Sigmoid colon (tissue), 7 donors: ENCODE measurements around the gene F12. TPM values are rescaled to one million over a fixed set of nuclear protein-coding genes. Genes with fewer than 3 reads are reported as not detected.
A peak's percentile ranks its signal among the peaks of the same experiment; 100 is the strongest.

Experiments
- DNase-seq: peaks from one replicate; pipeline ENCODE4 v3.0.0-alpha.2; 2019
- H3K27ac ChIP-seq, 4 donors: fragments of 200-600 bp; sonication (generic); one replicate each; pipeline ENCODE4 v1.5.1; 2016 to 2019; ENCODE audit warnings: mild to moderate bottlenecking in 1 of 4
- H3K27me3 ChIP-seq, 3 donors: fragments of 200-600 bp; sonication (generic); one replicate each; pipeline ENCODE4 v1.5.1; 2019; ENCODE audit warnings: mild to moderate bottlenecking in 1 of 3
- H3K36me3 ChIP-seq, 4 donors: fragments of 200-600 bp; sonication (generic); one replicate each; pipeline ENCODE4 v1.5.1; 2016 to 2019
- H3K4me1 ChIP-seq, 4 donors: fragments of 200-600 bp; sonication (generic); one replicate each; pipeline ENCODE4 v1.5.1; 2017 to 2019
- H3K4me3 ChIP-seq, 4 donors: fragments of 200-600 bp; sonication (generic); one replicate each; pipeline ENCODE4 v1.5.1; 2017 to 2019; ENCODE audit warnings: mild to moderate bottlenecking in 2 of 4, moderate library complexity in 1 of 4
- H3K9me3 ChIP-seq, 4 donors: fragments of 200-600 bp in 3 of 4; sonication (generic) in 3 of 4; one replicate each; pipeline versions ENCODE4 v1.5.1 to v1.6.1; 2013 to 2019
- CTCF ChIP-seq, 4 experiments: fragments of 450-650 bp in 3 of 4; fragments of 200-600 bp in 1 of 4; IDR thresholded peaks; one replicate each; pipeline ENCODE4 v1.5.1; 2016 to 2019; ENCODE audit warnings: antibody characterized with exemption in 4 of 4, mild to moderate bottlenecking in 3 of 4, moderate library complexity in 2 of 4
- EP300 ChIP-seq, 4 donors: sonication (generic); formaldehyde crosslinking; IDR thresholded peaks; one replicate each; pipeline ENCODE4 v1.6.1; 2017; ENCODE audit warnings: antibody characterized with exemption in 4 of 4
- POLR2A ChIP-seq, 2 donors: fragments of 450-650 bp; IDR thresholded peaks; one replicate each; pipeline ENCODE4 v1.6.1; 2016; ENCODE audit warnings: antibody characterized with exemption in 2 of 2, mild to moderate bottlenecking in 2 of 2, moderate library complexity in 2 of 2
- POLR2AphosphoS5 ChIP-seq, 4 donors: sonication (generic); formaldehyde crosslinking; IDR thresholded peaks; one replicate each; pipeline ENCODE4 v1.6.1; 2017; ENCODE audit warnings: antibody characterized with exemption in 4 of 4
- WGBS, 2 donors: extraction: QIAGEN DNeasy Blood & Tissue Kit; methylation state at CpG; one replicate each; pipeline ENCODE4 v1.1.7; 2013; 5-methylcytosine and 5-hydroxymethylcytosine counted together
- intact Hi-C: fragments of 100-400 bp; cut with DNase I; formaldehyde crosslinking; loops from one replicate; pipeline ENCODE4 v1.15.1; 2023
- polyA plus RNA-seq, 3 donors: library from polyadenylated mRNA; stranded (reverse); fragments of 200-250 nt; gene quantifications; one replicate each; pipeline ENCODE4 v1.2.3, GENCODE V29; 2013
- total RNA-seq, 4 donors: library from RNA; depleted of rRNA; stranded (reverse); fragments of >200 nt; gene quantifications; one replicate each; pipeline ENCODE4 v1.1.0, GENCODE V29; 2016
- donor health status: healthy with polysubstance abuse.
- donor health status: Bipolar disorder and iron deficiency.
- donor health status: healthy.

The F12 gene
- total and polyA plus RNA-seq, 7 donors = 0.36 to 14.0 (median 2.2) TPM; not detected in 1

GRCh38 chr5:177359451-177359851 lies 49.9 kb downstream of the F12 start:
- Histone ChIP-seq H3K27me3 (peaks cover 0 to 12% (median 0%) of the 10 kb centered on the region in 3 donors), H3K36me3 (no peaks in the 10 kb centered on the region), H3K27ac (no peak overlapping the region), H3K9me3 (no peaks in the 10 kb centered on the region), H3K4me3 (no peak overlapping the region), H3K4me1 (peaks cover 0 to 19% (median 14%) of the 10 kb centered on the region in 4 donors)
- TF ChIP-seq POLR2A (IDR thresholded peaks at IDR 0.05) (no peak), EP300 (IDR thresholded peaks at IDR 0.05) (no peak), POLR2AphosphoS5 (IDR thresholded peaks at IDR 0.05) (no peak), CTCF (IDR thresholded peaks at IDR 0.05) (no peak)
- 85 to 87% methylated on average over 6 of the region's 6 CpGs for WGBS, 2 donors
- DNase-seq = no peak
- intact Hi-C loops = no loop called here

- DNase-seq = no peak
- TF ChIP-seq CTCF (IDR thresholded peaks at IDR 0.05) (no peak), POLR2A (IDR thresholded peaks at IDR 0.05) (no peak), POLR2AphosphoS5 (IDR thresholded peaks at IDR 0.05) (no peak), EP300 (IDR thresholded peaks at IDR 0.05) (no peak)
- Histone ChIP-seq H3K4me1 (peaks cover 0 to 9% (median 9%) of the 10 kb centered on the region in 4 donors), H3K27ac (no peak overlapping the region), H3K4me3 (peak overlapping the region in 3 of 4 donors; percentile 17 to 41 (median 31)), H3K36me3 (no peaks in the 10 kb centered on the region), H3K9me3 (no peaks in the 10 kb centered on the region), H3K27me3 (peaks cover 0 to 12% (median 0%) of the 10 kb centered on the region in 3 donors)
- intact Hi-C loops = no loop called here
- WGBS, 2 donors = 7 to 17% methylated on average over 5 of the region's 5 CpGs
These were observed 51.0 kb downstream of the F12 start for GRCh38 chr5:177358370-177358819.

- Histone ChIP-seq H3K36me3 (no peaks in the 10 kb centered on the region), H3K4me1 (peaks cover 0 to 3% (median 2%) of the 10 kb centered on the region in 4 donors), H3K27ac (peak within 1 kb of the TSS in 1 of 4 donors; percentile 23), H3K27me3 (peaks cover 0 to 12% (median 0%) of the 10 kb centered on the region in 3 donors), H3K4me3 (peak within 1 kb of the TSS in 3 of 4 donors; percentile 17 to 41 (median 31)), H3K9me3 (no peaks in the 10 kb centered on the region)
- no peak for TF ChIP-seq POLR2AphosphoS5 (IDR thresholded peaks at IDR 0.05)
- TF ChIP-seq EP300 (IDR thresholded peaks at IDR 0.05) = no peak
- TF ChIP-seq POLR2A (IDR thresholded peaks at IDR 0.05) = no peak
- no peak for TF ChIP-seq CTCF (IDR thresholded peaks at IDR 0.05)
- intact Hi-C loops = no loop called here
- no peak for DNase-seq
- 6 to 16% methylated on average over 37 of the region's 37 CpGs for WGBS, 2 donors
These were observed 51.7 kb downstream of the F12 start, which contains the start of gene RGS14 for GRCh38 chr5:177357459-177358351. TSS of gene RGS14 (plus strand) at chr5:177357924. CDS start at chr5:177358025, 101 bp downstream.

GRCh38 chr5:177357146-177357458 lies 52.3 kb downstream of the F12 start:
- peaks cover 0 to 12% (median 0%) of the 10 kb centered on the region in 3 donors for H3K27me3 ChIP-seq
- no peak overlapping the region for H3K27ac ChIP-seq
- no peaks in the 10 kb centered on the region for H3K36me3 ChIP-seq
- WGBS, 2 donors = 59 to 79% methylated on average over 5 of the region's 5 CpGs
- intact Hi-C loops = no loop called here
- no peak for TF ChIP-seq CTCF (IDR thresholded peaks at IDR 0.05)
- no peak for TF ChIP-seq POLR2AphosphoS5 (IDR thresholded peaks at IDR 0.05)
- no peak for TF ChIP-seq POLR2A (IDR thresholded peaks at IDR 0.05)
- no peak for TF ChIP-seq EP300 (IDR thresholded peaks at IDR 0.05)
- DNase-seq = no peak
- no peaks in the 10 kb centered on the region for H3K9me3 ChIP-seq
- H3K4me3 ChIP-seq = no peak overlapping the region
- peaks cover 0 to 5% (median 1%) of the 10 kb centered on the region in 4 donors for H3K4me1 ChIP-seq
